Adrenal gland (tissue), 5 donors: ENCODE results near the gene MZB1.

Experiments
- POLR2A ChIP-seq, 2 donors: fragments of 450-650 bp; IDR thresholded peaks; one replicate each; pipeline ENCODE4 v1.6.1; 2017; ENCODE audit warnings: antibody characterized with exemption in 2 of 2, mild to moderate bottlenecking in 2 of 2, moderate library complexity in 1 of 2
- TF ChIP-seq, protein P1 (sequence below), 6 experiments: fragments of 450-650 bp in 4 of 6; fragments of 200-600 bp in 2 of 6; sonication (generic) in 1 of 6; IDR thresholded peaks; 1 replicate in 5 of 6; 2 replicates in 1 of 6; pipeline versions ENCODE4 v1.5.1 to v1.8.0; 2016 to 2021; ENCODE audit warnings: antibody characterized with exemption in 6 of 6, mild to moderate bottlenecking in 2 of 6, moderate library complexity in 1 of 6
- donor health status: DM: no; HTN: no; CAD: no.

DNA sequence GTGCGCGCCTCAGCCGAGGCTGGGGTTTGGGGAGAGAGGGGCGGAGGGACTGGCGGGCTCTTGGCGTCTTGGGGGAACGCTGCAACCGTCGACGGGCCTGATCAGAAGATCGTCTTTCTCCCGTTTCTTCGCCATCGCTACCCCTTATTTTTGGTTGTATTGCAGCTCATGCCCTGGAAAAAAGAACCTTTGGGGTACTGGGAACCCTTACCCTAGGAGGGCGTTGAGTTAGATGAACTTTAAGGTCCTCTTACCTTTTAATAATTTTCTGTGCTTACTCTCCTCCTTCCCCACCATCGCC is 47.3 kb downstream of the MZB1 start:
- TF ChIP-seq, protein P1, sequence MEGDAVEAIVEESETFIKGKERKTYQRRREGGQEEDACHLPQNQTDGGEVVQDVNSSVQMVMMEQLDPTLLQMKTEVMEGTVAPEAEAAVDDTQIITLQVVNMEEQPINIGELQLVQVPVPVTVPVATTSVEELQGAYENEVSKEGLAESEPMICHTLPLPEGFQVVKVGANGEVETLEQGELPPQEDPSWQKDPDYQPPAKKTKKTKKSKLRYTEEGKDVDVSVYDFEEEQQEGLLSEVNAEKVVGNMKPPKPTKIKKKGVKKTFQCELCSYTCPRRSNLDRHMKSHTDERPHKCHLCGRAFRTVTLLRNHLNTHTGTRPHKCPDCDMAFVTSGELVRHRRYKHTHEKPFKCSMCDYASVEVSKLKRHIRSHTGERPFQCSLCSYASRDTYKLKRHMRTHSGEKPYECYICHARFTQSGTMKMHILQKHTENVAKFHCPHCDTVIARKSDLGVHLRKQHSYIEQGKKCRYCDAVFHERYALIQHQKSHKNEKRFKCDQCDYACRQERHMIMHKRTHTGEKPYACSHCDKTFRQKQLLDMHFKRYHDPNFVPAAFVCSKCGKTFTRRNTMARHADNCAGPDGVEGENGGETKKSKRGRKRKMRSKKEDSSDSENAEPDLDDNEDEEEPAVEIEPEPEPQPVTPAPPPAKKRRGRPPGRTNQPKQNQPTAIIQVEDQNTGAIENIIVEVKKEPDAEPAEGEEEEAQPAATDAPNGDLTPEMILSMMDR (IDR thresholded peaks at IDR 0.05), result no peak
- no peak for TF ChIP-seq POLR2A (IDR thresholded peaks at IDR 0.05)
